GM19324 (cell line): ENCODE results near the gene OCIAD1.
"Not testable (repeated sequence)": the region's sequence is repeated elsewhere in the genome, so short reads cannot be mapped to it uniquely, and the experiment has no call there.

Experiments used
- ATAC-seq: cut with Tn5 transposase; IDR thresholded peaks from one replicate; pipeline ENCODE4 v1.9.1; 2021; ENCODE audit warnings: mild to moderate bottlenecking, moderate library complexity; ENCODE audit not compliant: unreplicated experiment, low FRiP score

Gene OCIAD1

GRCh38 chr4:48816297-48816696 lies 14.6 kb upstream of the OCIAD1 start:
- ATAC-seq, result not testable (repeated sequence)

DNA sequence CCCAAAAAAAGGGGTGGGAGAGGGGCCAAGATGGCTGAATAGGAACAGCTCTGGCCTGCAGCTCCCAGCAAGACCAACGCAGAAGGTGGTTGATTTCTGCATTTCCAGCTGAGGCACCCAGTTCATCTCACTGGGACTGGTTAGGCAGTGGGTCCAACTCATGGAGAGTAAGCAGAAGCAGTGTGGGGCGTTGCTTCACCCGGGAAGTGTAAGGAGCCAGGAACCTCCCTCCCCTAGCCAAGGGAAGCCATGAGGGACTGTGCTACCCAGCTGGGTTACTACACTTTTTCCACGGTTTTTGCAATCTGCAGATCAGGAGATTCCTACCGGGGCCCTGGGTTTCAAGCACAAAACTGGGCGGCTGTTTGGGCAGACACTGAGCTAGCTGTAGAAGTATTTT lies 13.9 kb upstream of the OCIAD1 start:
- no peak for ATAC-seq

GRCh38 chr4:48821431-48821830 lies 9.5 kb upstream of the OCIAD1 start:
- not testable (repeated sequence) for ATAC-seq

DNA sequence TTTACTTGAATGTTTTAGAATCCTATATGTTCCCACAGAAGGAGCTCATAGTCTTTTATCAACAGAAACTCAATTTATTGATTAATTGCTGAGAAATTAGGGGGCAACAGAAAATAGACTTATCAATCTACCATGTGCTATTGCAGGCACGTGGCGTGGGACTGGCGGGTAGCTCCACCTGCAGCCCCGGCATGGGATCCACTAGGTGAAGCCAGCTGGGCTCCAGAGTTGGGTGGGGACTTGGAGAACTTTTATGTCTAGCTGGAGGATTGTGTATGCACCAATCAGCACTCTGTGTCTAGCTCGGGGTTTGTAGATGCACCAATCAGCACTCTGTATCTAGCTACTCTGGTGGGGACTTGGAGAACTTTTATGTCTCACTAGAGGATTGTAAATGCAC lies 3.3 kb upstream of the OCIAD1 start:
- ATAC-seq, result no peak

- no peak for ATAC-seq
Observed at GRCh38 chr4:48831532-48832030, 693 bp downstream of the OCIAD1 start.

GRCh38 chr4:48832571-48832970 lies 1.7 kb downstream of the OCIAD1 start:
- no peak for ATAC-seq

GRCh38 chr4:48836658-48837057 lies 5.8 kb downstream of the OCIAD1 start:
- ATAC-seq, result no peak

GRCh38 chr4:48841045-48841827 lies 10.3 kb downstream of the OCIAD1 start:
- ATAC-seq, result no peak

GRCh38 chr4:48844843-48845242 lies 14.0 kb downstream of the OCIAD1 start:
- no peak for ATAC-seq

- ATAC-seq, result not testable (repeated sequence)
Observed at GRCh38 chr4:48848799-48849198, 17.9 kb downstream of the OCIAD1 start.

- ATAC-seq, result no peak
Observed at GRCh38 chr4:48851651-48852050, 20.8 kb downstream of the OCIAD1 start.

DNA sequence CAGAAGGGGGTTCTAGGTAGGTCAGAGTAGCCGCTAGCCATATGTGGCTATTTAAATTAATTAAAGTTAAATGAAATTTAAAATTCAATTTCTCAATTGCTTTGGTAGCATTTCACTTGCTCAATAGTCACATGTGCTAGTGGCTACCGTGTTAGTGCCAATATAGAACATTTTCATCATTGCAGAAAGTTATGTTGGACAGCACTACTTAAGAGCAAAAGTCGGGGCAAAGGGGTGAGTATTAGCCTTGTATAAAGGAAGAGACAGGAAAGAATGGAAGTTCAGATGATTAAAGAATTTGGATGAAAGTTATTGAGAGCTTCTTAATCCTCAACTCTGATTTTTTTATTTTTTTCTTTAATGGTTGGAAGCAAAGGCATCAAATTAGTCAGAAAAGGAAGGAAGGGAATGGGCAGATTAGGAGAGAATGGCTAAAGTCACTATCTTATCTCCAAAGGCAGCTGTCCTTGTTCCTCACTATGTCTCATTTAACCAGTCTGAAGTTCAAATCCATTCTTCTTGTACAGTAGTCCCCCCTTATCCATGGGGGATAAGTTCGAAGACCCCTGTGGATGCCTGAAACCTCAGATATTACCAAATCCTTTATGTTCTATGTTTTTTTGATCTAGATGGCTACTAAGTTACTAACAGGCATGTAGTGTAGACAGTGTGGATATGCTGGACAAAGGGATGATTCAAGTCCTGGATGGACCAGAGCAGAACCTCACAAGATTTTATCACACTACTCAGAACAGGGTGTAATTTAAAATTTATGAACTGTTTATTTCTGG lies 22.9 kb downstream of the OCIAD1 start:
- ATAC-seq, result no peak

GRCh38 chr4:48854395-48854683 lies 23.5 kb downstream of the OCIAD1 start:
- no peak for ATAC-seq

DNA sequence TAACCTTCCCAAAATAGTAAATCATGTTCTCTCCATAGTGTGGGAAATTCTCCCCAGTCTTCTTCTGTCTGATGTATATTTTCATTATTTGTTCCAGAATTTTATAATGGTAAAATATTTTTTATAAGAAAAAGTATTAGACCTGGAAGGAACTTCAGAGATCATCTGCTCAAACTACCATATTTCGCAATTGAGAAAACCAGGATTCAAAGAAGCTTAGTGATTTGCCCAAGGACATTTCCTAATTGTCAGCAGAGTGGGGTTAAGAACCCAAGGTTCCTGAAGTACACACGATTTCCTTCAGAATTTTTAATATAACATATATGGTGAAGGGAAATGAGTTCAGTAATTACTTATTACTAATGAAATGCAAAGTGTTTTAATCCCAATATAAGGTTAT lies 24.1 kb downstream of the OCIAD1 start:
- no peak for ATAC-seq

DNA sequence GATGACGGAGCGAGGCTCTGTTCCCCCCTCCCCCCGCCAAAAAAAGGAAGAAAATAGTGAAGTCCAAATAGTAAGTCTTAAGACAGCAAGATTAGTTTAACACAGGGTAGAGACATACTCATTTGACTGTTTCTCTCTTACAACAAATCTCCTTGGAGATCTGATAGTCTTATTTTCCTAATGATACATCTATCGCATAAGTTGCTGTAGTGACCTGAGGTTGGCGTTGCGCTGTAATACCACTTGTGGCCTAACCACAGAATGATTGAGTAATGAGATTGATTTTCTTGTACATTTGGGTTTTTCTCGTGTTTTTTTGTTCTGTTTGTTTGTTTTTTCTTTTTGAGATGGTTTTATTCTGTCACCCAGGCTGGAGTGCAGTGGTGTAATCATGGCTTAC lies 27.2 kb downstream of the OCIAD1 start:
- ATAC-seq, result no peak

DNA sequence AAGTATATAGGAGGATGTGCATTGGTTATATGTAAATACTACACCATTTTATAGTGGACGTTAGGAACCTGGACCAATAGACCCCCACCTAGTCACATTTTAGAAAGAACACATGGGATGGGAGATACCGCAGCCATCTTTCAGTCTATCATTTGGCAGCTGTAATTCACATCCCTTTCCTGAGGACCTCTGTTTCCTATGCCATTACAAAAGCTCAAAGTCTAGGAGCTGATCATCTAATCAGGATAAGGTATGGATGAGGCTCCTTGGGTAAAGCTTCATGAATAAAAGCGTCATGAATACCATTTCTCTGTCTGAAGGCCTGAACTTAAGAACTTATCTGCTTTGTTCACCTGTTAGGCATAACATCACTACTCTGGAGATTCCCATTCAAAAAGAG lies 31.1 kb downstream of the OCIAD1 start:
- ATAC-seq, result no peak

GRCh38 chr4:48862661-48863060 lies 31.8 kb downstream of the OCIAD1 start:
- ATAC-seq, result no peak

DNA sequence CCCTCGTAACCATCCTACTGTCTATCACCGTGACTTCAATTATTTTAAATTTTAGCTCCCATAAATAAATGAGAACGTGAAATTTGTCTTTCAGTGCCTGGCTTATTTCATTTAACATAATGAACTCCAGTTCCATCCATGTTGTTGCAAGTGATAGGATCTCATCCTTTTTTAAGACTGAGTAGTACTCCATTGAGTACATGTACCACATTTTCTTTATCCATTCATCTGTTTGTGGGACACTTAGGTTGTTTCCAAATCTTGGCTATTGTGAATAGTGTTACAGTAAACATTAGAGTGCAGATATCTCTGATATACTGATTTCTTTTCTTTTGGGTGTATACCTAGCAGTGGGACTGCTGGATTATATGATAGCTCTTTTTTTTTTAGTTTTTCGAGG lies 32.8 kb downstream of the OCIAD1 start:
- no peak for ATAC-seq

DNA sequence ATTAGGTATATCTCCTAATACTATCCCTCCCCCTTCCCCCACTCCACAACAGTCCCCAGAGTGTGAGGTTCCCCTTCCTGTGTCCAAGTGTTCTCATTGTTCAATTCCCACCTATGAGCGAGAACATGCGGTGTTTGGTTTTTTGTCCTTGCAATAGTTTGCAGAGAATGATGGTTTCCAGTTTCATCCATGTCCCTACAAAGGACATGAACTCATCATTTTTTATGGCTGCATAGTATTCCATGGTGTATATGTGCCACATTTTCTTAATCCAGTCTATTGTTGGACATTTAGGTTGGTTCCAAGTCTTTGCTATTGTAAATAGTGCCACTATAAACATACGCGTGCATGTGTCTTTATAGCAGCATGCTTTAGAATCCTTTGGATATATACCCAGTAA lies 33.8 kb downstream of the OCIAD1 start:
- ATAC-seq, result not testable (repeated sequence)

GRCh38 chr4:48877827-48878535 lies 47.1 kb downstream of the OCIAD1 start:
- no peak for ATAC-seq
